T-helper 2 cell treated with Interferon-gamma antibody and Interleukin-4, amounts not matched to agents 100 ng/mL and 5 ng/mL, for 36 hours (primary cell): ENCODE measurements around the gene STYXL1. TPM values are rescaled to one million over a fixed set of nuclear protein-coding genes. Genes with fewer than 3 reads are reported as not detected.

ENCODE experiments used
- intact Hi-C: fragments of 100-400 bp; cut with micrococcal nuclease; formaldehyde crosslinking; loops from one replicate; pipeline ENCODE4 v1.15.1; 2023
- total RNA-seq: library from RNA; stranded (reverse); gene quantifications from 2 replicates; pipeline ENCODE4 v1.2.3, GENCODE V29; 2022

STYXL1 gene
- total RNA-seq, 1 donor from 2014 or later: 30.2 TPM

DNA sequence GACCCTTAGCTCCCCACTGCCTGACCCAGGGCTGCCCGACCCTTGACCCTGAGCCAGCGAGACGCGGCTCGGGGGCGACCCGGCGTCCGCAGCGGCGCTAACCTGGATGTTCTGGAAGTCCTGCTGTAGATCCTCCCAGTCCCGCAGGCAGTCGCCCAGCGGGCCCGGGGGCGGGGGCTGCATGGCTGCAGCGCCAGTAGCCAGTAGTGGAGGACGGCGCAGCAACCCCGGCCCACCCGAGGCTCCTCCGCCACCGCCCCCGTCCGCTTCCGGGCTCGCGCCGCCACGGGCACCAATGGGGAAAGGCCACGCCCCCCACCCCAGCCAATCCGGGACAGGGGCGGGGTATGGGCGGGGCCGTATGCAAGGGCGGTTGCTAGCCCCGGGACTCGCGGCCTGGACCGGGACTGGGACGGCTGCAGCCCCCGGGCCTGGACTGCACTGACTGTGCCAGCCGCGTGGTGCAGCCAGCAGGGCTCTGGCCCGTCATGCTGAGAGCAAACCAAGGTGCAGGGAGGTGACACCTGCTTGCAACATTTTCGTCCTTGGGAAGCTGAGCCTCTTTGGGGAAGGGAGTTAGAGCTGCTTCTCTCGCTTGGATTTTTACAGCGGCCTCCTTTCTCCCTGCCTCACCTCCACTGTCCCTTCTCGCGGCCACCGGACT, 53.3 kb downstream of the STYXL1 start, which contains the start of gene TMEM120A:
TMEM120A (minus strand) TSS at position 208 of the 664 bp plus-strand sequence; CDS start at position 183, 25 bp downstream.
- intact Hi-C loops: loop anchor here (1.0 kb wide), 2 partner anchors 53 to 79 kb away; partner anchors contain the start of genes POR and STYXL1

DNA sequence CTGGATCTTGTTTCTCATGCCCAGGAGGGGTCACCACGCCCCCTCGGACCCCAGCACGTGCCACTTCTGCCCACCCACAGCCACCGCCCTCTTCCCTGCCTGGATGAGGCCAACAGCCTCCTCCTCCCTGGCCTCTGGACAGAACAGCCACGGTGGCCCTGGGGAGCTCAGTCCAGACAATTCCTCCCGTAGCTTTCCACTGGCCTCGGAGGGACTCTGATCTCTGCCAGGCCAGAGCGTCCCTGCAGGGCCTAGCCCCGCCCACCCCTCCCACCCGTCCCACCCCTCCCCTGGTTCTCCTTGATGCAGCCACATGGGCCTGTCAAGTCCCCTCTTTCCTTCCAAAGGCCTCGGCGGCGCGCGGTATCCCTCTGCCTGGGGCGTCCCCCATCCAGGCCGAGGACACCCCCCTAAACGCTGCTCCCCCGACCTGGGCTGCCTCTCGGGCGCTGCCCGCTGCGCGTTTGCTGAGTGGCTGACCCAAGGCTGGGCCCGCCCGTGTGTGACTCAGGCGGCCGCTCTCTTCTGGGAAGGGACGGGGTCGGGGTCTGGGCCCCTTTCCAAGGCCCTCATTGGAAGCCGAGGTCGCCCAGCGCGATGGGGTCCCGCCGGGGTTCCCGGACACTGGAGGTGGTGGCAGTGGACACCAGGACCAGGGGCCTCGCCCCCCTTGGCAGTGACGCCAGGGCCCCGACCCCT, 54.0 kb downstream of the STYXL1 start:
- intact Hi-C loops: loop anchor here (1.0 kb wide), 2 partner anchors 53 to 79 kb away; partner anchors contain the start of genes POR and STYXL1

DNA sequence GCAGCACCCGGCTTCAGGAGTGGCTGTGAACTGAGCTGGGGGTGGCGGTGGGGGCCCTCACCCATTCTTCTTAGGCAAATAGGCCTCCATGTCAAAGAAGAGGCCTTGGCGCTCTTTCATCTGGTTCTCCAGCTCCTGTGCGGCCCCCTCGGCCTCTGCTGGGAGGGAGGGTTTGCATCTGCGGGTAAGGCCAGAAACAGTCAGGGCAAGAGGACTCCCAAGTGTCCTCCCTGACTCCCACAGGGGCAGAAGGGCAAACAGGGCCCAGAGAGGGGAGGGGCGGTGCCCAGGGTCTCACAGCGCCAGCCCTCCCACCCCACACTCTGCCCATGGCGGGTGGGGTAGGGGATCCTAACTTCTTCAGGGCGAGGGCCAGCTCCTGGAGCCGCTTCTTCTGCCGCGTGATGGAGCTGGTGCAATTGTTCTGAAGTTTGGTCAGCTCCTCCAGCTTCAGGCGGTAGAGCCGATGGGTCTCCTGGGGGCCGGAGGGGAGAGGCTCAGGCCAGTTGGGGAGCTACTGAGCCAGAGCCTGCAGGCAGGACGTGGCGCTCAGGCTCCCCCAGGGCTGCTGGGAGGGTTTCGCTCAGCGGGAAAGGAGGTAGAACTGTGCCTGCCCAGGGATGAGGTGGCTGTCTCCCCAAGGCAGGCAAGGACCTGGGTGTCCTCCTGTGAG, 55.6 kb downstream of the STYXL1 start:
- intact Hi-C loops: no loop called here

GRCh38 chr7:75991531-75992082, 56.2 kb downstream of the STYXL1 start:
- intact Hi-C loops: no loop called here

- intact Hi-C loops: no loop called here
Observed at GRCh38 chr7:75989500-75990388, 58.1 kb downstream of the STYXL1 start.

DNA sequence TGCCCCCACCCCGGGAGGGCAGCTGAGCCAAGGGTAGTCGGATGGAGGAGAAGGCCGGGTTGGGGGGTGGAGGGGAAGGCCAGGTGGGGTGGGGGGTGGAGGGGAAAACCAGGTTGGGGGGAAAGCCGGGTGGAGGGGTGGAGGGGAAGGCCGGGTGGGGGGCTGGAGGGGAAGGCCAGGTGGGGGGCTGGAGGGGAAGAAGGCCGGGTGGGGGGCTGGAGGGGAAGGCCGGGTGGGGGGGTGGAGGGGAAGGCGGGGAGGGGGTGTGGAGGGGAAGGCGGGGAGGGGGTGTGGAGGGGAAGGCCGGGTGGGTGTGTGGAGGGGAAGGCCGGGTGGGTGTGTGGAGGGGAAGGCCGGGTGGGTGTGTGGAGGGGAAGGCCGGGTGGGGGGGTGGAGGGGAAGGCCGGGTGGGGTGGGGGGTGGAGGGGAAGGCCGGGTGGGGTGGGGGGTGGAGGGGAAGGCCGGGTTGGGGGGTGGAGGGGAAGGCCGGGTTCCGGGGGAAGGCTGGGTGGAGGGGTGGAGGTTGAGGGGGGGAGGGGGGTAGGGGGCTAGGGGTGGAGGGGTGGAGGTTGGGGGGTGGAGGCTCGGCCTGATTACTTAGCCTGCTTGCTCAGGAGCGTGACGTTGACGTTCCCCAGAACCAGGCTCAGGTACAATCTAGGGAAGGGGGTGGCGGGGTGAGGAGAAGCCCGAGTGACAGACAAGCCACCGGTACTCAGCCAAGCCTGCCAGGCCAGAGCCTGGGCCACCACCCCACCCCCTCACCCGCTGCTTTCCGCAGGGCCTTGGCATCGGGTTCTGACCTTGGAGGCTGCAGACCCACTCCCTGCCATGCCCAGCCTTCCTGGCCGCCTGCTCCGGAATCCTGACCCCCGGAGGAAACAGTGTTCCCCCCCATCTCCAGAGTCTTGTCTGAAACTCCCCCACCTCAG, 59.0 kb downstream of the STYXL1 start:
- intact Hi-C loops: no loop called here

- intact Hi-C loops: no loop called here
Observed at GRCh38 chr7:75987805-75988567, 59.8 kb downstream of the STYXL1 start.

DNA sequence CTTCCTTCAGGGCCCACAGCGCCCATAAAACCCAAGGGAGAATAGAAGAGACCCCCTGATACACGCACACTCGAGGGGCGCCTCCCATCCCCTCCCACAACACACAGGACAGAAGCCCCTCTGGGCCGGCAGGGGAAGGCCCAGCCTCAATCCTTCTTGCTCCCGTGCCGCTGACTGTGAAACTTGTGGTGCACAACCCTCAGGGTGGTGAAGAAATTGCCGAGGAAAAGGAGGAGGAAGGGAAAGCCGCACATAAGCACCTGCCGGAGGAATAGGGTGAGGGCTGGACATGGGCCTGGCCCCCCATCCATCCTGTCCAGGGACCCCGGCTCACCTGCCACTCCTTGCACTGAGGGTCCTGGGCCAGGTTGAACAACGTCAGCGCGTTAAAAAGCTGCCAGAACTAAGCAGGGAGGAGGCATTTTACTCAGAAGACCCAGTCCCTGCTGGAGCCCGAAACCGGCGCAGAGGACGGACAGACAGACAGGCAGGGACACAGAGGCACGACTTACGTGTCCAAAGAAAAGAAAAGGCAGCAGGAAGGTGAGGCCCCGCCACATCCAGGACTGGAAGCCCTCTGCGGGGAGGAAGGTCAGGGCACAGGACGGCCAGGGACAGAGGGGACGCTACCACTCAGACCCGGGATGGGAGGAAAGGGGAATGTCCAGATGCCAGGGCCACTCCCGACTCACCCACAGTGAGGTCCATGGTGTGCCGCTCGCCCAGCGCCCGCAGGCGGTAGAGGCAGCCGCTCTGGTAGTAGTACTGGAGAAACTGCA, 60.6 kb downstream of the STYXL1 start:
- intact Hi-C loops: no loop called here

DNA sequence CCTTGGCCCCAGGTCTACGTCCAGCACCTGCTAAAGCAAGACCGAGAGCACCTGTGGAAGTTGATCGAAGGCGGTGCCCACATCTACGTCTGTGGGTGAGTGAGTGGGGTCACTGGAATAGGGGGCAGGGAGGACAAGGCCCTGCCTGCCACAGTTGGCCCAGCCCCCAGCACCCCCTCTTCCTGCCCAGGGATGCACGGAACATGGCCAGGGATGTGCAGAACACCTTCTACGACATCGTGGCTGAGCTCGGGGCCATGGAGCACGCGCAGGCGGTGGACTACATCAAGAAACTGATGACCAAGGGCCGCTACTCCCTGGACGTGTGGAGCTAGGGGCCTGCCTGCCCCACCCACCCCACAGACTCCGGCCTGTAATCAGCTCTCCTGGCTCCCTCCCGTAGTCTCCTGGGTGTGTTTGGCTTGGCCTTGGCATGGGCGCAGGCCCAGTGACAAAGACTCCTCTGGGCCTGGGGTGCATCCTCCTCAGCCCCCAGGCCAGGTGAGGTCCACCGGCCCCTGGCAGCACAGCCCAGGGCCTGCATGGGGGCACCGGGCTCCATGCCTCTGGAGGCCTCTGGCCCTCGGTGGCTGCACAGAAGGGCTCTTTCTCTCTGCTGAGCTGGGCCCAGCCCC, 61.5 kb downstream of the STYXL1 start:
- intact Hi-C loops: no loop called here

GRCh38 chr7:75985518-75986146, 62.2 kb downstream of the STYXL1 start:
- intact Hi-C loops: no loop called here

GRCh38 chr7:75985009-75985517, 62.7 kb downstream of the STYXL1 start:
- intact Hi-C loops: no loop called here

- intact Hi-C loops: no loop called here
Observed at GRCh38 chr7:75984130-75985008, 63.4 kb downstream of the STYXL1 start.

DNA sequence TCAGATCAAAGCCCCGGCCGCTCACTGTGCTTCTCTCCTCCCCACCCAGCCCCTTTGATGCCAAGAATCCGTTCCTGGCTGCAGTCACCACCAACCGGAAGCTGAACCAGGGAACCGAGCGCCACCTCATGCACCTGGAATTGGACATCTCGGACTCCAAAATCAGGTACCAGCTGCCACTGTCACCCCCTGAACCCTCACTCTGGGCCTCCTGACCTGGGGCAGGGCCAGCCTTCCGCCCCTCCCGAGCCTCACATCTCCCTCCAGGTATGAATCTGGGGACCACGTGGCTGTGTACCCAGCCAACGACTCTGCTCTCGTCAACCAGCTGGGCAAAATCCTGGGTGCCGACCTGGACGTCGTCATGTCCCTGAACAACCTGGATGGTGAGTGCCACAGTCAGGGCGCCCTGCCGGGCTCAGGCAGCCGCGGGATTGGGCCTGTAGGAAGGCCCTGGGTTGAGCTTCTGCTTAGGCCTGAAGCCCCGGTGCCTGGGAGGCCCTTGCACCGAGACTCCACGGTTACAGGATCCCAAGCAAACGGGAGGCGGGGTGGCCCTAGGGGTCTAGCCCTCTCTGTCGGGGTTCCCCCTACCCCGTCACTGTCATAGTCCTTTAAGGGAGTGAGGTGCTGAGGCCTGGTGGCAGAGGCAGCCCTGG, 64.2 kb downstream of the STYXL1 start:
- intact Hi-C loops: no loop called here

- intact Hi-C loops: no loop called here
Observed at GRCh38 chr7:75982306-75983064, 65.3 kb downstream of the STYXL1 start.
